ENCODE results near the gene ZNF462.
"Not testable (repeated sequence)": the region's sequence is repeated elsewhere in the genome, so short reads cannot be mapped to it uniquely, and the experiment has no call there.

Gene ZNF462

DNA sequence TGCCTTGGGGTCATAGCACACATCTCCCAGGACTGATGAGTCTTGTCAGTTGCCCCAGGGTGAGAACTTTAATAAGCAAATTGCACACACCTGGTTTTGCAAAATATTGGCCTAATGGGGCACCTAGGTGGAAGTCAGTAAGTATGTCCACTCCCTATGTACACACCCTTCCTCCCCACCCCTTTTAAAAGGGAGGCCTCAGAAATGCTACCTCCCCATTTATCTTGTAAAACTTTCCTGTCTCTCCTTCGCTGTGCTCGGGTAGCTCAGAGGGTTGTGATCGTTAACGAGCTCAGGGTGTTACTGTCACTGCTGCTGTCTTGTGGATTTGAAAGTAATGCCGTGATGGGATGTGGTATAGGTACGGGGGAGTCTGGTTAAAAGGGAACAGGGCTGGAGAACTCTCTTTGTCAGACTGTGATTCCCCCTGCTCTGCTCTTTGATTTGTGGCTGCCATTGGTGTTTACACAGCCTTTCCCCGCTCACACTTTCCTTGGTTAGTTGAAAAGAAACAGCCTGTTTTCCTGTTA lies 26.2 kb downstream of the ZNF462 start:
- DNase-seq (ENCODE audit: low read depth in 2 of 2), result no peak

DNA sequence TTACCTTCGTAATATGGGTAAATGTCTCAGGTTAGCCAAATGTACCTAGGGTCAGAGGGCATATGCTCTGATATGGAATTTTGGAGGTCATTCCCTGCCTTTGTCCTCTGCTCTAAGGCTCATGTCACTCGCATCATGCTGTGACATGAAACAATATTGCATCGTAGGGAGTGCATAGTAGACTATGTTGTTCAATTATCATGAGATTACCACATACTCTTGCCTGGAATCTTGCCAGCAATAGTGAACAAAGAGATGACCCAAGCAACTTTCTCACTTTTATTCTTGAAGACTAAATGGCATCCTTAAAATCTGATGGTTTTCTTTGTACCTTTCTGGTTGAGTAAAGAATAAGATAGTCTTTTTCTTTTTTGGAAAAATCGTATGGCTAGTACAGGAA lies 27.6 kb downstream of the ZNF462 start:
- DNase-seq (ENCODE audit: low read depth in 2 of 2), result no peak

DNA sequence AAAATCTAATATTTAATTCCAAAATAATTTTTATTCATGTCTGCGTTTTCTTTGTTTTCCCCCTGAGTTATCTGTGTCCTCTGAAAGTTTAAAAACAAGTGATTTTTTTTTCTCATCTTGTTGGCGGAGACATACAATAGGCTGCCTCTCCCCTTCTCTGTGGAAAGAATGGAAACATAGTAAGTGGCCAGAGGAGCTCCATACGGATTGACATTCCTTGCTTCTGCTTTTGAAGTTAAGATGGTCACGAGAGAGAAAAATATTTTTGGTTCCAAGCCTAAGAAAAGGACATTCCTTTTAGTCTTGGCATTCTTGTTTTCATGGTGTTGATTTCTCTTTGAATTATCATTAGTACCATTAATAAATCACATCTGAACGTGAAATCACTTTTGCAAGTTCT lies 28.3 kb downstream of the ZNF462 start:
- DNase-seq (ENCODE audit: low read depth in 2 of 2), result no peak

DNA sequence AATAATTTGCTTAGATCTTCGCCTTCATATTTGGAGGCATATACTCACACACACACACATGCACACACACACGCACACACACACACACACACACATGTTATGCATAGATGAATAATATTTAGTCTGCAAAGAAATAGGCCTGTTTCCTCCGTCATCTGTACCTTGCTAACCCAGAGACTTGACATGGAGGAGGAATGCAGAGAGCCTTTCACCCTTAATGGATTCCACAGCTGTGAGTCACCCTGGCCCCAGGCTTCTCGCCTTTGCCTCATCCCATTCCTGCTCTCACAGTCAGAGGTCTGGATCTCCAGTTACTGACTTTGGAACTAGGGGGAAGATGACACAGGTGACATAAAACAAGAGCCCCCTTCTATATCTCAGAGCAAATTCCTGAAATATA lies 29.7 kb downstream of the ZNF462 start:
- DNase-seq (ENCODE audit: low read depth in 2 of 2), result no peak

DNA sequence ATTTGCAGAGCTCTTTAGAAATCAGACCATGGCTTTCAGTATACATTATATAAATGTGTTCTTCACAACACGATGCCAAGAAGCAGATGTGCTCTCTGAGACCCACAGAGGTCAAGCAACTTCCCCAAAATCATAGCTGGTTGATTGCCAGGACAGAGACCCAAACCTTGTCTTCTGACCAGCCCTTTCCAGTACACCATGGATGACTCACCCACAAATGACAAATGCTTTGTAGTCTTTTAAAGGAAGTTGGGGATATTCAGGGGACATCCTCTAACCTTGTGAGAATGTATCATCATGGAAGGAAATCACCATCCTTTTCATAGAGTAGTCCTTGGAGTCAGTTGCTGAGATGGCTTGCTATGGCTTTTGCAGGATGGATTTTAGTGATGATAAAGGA lies 30.1 kb downstream of the ZNF462 start:
- no peak for DNase-seq (ENCODE audit: low read depth in 2 of 2)

DNA sequence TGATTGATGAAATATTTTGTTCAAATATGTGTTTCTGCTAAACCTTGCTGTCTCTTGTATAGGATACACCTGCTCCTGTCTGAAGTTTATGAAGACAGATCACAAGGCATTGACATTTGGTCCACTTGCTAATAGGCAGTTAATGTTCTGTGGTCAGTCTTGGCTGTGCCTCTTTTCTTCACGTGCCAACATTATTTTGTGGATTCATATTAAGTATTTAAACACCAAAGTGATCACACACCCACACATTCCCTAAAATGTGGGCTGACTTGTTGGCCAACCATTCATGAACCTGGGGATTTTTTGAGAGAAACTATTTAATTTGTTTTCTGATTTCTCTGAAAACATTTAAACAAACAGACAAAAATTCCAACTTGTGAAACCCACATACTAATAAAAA lies 33.7 kb downstream of the ZNF462 start:
- no peak for DNase-seq (ENCODE audit: low read depth in 2 of 2)

DNA sequence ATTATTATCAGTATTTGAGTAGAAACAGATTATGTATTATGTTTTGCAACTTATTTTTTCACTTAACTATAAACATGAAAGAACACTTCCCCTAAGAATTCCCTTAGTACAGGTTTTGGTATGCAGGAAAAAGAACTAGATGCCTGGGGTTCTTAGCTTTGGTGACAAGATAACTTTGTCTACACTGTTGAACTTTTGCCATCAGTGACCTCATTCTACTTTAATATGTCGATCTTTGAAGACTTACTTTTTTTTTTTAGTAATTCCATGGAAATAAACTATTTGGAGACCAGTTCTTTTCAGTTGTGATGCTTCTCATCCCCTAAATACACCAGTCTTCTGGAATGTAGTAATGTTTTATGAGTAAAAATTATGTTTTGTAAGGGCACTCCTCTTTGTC lies 34.3 kb downstream of the ZNF462 start:
- DNase-seq (ENCODE audit: low read depth in 2 of 2), result no peak

DNA sequence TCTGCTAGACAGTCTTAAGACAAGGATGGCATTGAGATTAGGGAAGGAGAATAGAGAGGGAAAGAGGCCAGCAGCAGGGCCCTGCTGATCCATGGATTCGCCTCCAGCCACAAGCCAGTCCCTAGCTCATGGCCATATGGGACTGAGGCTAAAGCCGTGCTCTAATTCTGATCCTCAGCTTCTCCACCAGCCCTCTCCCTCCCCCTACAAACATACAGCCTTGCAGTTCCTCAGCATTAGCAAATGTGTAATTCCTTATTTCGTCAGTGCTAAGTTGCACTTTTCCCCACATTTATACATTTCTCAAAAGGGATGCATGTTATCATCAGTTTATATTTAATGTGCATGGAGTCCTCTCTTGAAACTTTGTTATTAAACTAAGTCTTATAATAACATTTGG lies 34.8 kb downstream of the ZNF462 start:
- no peak for DNase-seq (ENCODE audit: low read depth in 2 of 2)

DNA sequence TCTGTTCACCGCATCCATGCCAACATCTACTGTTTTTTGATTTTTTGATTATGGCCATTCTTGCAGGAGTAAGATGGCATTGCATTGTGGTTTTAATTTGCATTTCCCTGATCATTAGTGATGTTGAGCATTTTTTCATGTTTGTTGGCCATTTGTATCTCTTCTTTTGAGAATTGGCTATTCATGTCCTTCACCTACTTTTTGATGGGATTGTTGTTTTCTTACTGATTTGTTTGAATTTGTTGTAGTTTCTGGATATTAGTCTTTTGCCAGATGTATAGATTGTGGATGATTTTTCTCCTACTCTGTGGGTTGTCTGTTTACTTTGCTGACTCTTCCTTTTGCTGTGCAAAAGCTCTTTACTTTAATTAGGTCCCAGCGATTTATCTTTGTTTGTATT lies 37.6 kb downstream of the ZNF462 start:
- DNase-seq (ENCODE audit: low read depth in 2 of 2), result not testable (repeated sequence)

DNA sequence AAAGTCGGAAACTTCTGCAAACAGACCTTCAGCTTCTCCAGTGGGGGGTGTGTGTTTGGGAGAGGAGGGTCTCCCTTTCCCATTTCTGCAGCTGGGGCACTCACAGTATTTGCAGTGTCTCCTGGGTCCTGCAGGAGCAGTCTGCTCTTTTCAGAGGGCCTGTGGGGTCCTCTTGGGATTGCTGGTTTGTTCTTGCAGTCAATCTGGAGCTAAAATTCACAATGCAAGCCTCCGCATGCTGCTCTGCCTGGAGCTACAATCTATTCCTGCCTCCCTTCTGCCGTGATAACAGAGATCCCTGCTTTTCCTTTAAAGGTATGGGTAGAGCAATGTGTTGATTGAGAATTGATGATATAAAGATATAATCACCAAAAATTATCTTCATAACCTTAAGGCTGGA lies 43.2 kb downstream of the ZNF462 start:
- DNase-seq (ENCODE audit: low read depth in 2 of 2), result no peak

DNA sequence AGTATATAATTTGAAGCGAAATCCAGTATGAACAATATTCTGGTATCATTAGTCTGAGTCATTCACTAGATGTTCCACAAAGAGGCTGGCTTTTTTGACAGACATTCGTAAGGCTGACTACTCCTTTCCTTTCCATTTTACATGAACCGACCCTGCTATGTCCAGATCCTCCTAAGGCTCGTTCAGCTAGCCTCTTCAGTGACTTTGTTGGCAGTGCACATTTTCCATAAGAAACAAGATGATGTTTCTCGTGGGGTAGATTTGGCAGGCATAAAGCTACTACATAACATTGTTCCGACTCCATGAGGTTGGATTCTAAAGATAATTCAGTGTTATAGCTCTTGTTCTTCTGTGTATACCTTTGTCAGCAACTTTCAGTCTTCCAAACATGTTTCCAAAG lies 49.0 kb downstream of the ZNF462 start:
- DNase-seq (ENCODE audit: low read depth in 2 of 2), result no peak

DNA sequence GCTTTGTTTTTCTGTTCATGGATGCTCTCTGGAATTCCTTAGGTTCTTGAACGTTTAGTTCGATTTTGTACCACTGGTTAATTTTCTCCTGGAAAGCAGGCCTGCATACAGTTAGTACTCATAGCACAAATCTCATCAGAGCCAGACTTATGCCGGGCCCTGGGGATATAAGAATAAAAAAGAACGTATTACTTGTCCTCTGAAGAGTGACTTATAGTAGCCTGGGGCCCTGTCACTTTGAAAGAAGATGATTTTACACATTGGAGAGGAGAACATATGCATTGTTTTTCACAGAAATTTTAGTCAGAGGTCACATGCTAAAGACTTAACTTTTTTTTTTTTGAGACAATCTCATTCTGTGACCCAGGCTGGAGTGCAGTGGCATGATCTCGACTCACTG lies 50.3 kb downstream of the ZNF462 start:
- no peak for DNase-seq (ENCODE audit: low read depth in 2 of 2)

DNA sequence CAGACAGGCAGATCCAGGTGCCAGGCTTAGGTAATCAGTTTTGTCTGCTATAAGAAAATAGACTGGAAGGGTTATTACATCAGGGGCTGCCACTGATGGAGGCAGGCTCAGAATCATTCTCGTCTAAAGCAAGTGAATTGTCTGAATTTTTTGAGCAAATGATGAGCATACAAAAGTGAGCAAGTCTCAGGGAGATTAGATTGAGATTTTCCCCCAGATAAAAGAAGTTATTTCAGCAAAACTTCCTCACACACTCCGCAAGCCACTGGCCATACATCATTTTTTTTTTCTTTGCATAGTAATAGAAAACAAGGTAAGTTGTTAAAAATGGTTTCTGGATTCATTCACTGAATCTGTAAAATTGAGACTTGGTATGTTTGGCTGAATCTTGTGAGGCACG lies 52.9 kb downstream of the ZNF462 start:
- DNase-seq (ENCODE audit: low read depth in 2 of 2), result no peak

DNA sequence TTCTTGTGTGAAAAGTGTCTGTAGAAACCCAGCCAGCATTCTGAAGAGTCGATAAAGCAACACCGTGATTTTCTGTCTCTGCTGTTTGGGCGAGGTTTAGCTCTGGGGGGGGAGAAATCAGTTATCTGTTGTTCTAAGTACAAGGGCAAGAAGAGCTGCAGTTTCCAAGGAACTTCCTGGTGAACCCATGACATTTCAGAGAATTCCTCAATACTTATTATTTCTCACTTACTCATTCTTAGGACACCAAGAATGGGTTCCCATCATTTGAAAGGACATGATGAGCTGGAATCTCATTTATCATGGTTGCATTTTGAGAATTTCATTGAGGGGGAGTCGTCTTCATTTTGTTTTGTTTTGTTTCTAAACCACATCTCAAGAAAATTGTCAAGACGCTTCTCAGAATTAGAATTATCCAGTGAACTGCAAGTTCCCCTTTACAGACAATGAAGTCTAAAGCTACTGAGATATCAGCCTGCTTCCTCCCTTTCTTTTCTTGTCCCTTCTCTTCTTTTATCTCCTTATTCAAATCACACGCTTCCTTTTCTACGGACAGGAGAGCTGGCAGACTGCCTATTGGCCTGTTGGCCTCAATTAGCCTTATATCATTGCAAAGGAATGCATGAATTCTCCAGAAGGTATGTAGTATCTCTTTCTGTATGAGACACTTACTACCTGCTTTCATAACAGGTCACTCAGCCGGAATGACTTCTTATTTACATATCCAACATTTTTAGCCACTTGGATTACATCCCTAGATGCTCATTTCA lies 53.7 kb downstream of the ZNF462 start:
- no peak for DNase-seq (ENCODE audit: low read depth in 2 of 2)

DNA sequence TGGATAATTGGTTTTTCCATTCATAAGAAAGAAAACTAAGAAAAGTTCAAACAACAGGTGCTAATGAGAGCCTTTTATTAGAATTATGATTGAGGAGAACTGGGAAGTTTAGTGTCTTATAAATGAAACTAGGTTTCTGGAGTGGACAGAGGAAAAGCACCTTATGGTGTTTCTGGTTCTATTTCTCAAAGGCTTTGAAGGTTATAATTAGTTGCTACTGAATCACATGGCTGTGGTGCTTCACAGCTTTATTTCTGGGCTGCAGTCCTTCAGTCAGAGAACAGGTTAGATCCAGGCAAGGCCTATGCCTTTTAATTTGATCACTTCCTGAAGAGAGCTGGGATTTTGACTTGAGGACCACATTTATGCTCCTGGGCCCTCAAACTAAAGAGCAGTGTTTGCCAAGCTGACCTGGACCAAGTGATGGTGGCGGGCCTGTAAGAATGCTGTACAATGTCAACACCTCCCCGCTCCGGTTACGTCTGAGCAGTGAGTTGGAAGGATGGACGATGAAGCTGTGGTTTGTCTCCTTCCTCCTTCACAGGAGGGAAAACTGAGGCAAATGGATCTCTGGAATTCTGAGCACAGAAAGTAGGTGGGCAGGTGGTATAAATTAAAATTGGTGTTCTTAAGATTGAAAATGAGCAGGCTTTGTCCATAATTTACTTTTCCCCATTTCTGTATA lies 56.0 kb downstream of the ZNF462 start:
- no peak for DNase-seq (ENCODE audit: low read depth in 2 of 2)

DNA sequence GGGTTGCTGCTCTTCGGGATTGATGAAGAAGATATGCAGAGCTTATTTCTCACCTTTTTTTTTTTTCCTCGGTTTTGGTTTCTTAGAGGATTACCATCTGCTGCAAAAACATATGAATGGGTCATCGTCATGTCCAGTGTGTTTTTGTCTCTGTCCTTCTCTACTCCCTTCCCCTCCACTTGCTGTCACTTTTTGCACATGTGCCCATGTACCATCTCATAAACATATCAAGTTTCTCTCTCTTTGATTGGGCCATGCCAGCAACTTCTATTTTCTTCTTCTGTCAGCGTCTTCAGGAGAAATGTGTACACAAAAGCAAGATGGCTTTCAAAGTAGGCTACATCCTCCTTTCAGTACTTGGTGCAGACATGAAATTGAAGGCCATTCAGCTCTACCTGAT lies 57.1 kb downstream of the ZNF462 start:
- no peak for DNase-seq (ENCODE audit: low read depth in 2 of 2)

DNA sequence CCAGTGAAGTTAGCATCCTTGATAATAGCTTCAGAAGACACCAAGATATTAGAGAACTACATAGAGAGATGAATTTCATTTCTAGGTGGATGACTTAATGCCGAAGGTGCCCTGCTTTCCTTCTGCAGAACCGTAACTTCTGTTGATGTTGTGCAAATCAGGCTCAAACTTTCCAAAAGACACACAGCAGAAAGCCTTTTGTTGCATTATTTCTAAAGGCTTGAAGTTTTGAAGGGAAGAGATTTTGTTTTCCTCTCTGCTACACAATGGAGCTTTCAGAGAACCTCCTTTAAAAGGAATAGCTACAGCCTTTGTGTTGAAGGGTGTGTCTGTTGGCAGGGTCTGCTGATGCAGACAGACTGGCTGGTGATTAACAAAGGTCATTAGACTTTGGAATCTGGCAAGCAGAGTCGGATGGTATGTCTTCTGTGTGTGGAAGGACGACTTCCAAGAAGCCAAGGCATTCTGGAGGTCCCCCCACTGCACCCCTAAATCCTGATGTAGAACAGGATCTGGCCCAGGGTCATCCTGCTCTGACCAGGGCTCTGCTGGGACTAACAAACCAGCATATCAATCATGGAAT lies 57.8 kb downstream of the ZNF462 start:
- DNase-seq (ENCODE audit: low read depth in 2 of 2), result no peak

DNA sequence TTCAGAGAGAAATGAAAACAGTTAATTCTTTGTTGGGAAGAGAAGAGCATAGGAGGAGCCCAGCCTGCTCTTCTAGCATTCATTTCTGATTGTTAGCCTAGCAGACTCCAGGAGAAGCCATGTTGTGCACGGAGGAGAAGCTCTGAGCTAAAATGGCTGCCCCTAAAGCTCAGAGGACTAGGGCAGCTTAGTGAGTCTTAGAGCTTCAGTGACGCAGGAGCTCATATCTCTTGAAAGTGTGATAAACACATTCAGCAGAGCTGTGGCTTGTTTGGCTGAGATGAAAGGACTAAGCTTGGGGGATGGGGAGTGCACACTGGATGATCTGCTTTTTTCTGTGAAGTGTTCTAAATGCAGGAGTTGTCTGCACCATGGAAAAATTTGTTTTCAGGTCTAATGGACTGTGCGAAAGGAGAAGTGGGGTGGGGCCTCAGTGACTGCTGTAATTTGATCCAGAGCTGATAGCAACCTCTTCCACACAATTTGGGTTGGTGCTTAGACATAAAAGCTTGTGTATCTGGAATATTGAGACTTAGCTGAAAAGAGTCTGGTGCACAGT lies 58.5 kb downstream of the ZNF462 start:
- no peak for DNase-seq (ENCODE audit: low read depth in 2 of 2)

DNA sequence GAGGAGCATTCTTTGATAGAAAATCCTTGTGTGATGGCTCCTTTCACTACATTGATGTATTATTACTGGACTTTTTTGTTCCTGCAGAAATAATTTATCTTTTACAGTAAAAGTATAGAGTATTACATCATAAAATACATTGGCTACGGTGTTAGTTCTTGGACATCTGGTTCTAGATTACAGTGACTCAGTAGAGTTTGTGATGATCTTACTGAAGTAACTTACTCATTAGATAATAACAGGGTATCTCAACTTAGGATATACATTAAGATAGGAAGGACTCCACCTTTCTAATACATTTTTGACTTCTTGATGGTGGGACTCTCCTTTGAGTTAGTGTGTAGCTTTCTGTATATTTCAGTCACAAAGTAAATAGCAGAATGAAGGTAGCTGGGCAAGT lies 59.1 kb downstream of the ZNF462 start:
- DNase-seq (ENCODE audit: low read depth in 2 of 2), result no peak

DNA sequence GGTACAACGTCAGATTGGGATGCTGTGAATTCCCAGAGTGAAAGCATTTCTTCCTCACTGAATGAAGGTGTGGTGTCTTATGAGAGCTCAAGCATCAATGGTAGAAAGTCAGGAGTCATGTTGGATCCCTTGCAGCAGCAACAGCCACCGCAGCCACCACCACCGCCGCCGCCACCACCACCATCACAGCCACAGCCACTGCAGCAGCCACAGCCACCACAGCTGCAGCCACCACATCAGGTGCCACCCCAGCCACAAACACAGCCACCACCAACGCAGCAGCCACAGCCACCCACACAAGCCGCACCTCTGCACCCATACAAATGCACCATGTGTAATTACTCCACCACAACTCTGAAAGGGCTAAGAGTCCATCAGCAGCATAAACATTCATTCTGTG lies 62.4 kb downstream of the ZNF462 start:
- no peak for DNase-seq (ENCODE audit: low read depth in 2 of 2)

DNA sequence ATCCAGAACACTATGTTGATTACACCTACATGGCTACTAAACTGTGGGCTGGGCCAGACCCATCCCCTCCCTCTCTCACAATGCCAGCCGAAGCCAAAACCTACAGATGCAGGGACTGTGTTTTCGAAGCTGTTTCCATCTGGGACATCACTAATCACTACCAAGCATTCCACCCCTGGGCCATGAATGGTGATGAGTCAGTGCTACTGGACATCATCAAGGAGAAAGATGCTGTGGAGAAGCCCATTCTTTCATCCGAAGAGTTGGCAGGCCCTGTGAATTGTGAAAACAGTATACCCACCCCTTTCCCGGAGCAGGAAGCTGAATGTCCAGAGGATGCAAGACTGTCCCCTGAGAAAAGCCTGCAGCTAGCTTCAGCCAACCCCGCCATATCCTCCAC lies 65.0 kb downstream of the ZNF462 start:
- no peak for DNase-seq (ENCODE audit: low read depth in 2 of 2)

DNA sequence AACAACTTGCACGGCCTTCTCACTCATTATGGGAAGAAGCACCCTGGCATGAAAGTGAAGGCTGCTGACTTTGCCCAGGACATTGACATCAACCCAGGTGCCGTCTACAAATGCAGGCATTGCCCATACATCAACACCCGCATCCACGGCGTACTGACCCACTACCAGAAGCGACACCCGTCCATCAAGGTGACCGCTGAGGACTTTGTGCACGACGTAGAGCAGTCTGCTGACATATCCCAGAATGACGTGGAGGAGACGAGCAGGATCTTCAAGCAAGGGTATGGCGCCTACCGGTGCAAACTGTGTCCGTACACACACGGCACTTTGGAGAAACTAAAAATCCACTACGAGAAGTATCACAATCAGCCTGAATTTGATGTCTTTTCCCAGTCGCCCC lies 65.4 kb downstream of the ZNF462 start:
- DNase-seq (ENCODE audit: low read depth in 2 of 2), result no peak
